Measurements from ENCODE around the gene SMYD5. TPM values are rescaled to one million over a fixed set of nuclear protein-coding genes. Genes with fewer than 3 reads are reported as not detected.
A peak's percentile ranks its signal among the peaks of the same experiment; 100 is the strongest.

The SMYD5 gene
- total and polyA plus RNA-seq, 2 donors (not counting 3 experiments of a cell fraction or from before 2014, with no cell fraction given), result 16.2 to 31.7 TPM

GRCh38 chr2:73233154-73233931 is 19.3 kb downstream of the SMYD5 start, which contains the start of gene PRADC1:
TSS of gene PRADC1 (minus strand) at chr2:73233239. CDS start at chr2:73233160, 79 bp downstream.
- peak within 1 kb of the TSS; percentile 94 for H2AFZ ChIP-seq (ENCODE audit: low read depth, low read length)
- no peaks in the 10 kb centered on the region for H3K27me3 ChIP-seq (ENCODE audit: control insufficient read depth in 2 of 2, insufficient read depth in 2 of 2, low read length in 2 of 2)
- POLR2A ChIA-PET, result interaction anchor here (1.1 kb wide), 1 partner anchor 20 kb away, joined by 3 read pairs; the partner anchor contains the start of gene SMYD5
- peak; percentile 100 for DNase-seq (ENCODE audit: low read depth, low spot score)
- H3K9ac ChIP-seq (replicated peaks; ENCODE audit: extremely low read depth, insufficient read depth, low read length), result peak within 1 kb of the TSS; percentile 85
- peak within 1 kb of the TSS; percentile 97 for H3K4me2 ChIP-seq (ENCODE audit: insufficient read depth, low read length)
- intact Hi-C loops (cut with micrococcal nuclease) (loop anchor here (1.0 to 5.0 kb wide), 3 partner anchors 19 to 904 kb away; partner anchors contain the start of genes SFXN5 and SMYD5), dilution Hi-C loops (cut with MboI; ENCODE audit: extremely low pct_ligation_motif_present, low sequenced_read_pairs) (no loop called here)
- H3K4me3 ChIP-seq (replicated peaks in 1 of 3; ENCODE audit: insufficient read depth in 1 of 3, low read depth in 1 of 3, low read length in 3 of 3), result peak within 1 kb of the TSS; percentile 76 to 90 (median 85)
- H3K4me1 ChIP-seq (ENCODE audit: control insufficient read depth, extremely low read depth, insufficient read depth, low read length), result peaks cover 21% of the 10 kb centered on the region
- CTCF ChIA-PET, result interaction anchor here (0.8 to 2.8 kb wide), 7 partner anchors 9 to 1934 kb away, joined by 3 to 19 read pairs (median 3); no protein-coding TSS in a partner anchor
- peaks cover 42% of the 10 kb centered on the region for H3K79me2 ChIP-seq (ENCODE audit: control insufficient read depth, insufficient read depth, low read length)
- no peaks in the 10 kb centered on the region for H3K9me1 ChIP-seq (replicated peaks; ENCODE audit: control insufficient read depth, extremely low read depth, insufficient read depth, low read length)
- no peaks in the 10 kb centered on the region for H3K9me3 ChIP-seq (replicated peaks; ENCODE audit: control insufficient read depth, insufficient read depth, low read length)
- FAIRE-seq, result peak; percentile 100
- peak within 1 kb of the TSS; percentile 84 for H3K27ac ChIP-seq (ENCODE audit: insufficient read depth, low read depth, low read length)
- TF ChIP-seq JUN (IDR thresholded peaks at IDR 0.05; ENCODE audit: borderline replicate concordance, insufficient read depth, insufficient read length, low read depth) (no peak), POLR2AphosphoS5 (IDR thresholded peaks at IDR 0.05; ENCODE audit: insufficient read depth, low read depth, low read length) (peak; percentile 54)
- H3K36me3 ChIP-seq (ENCODE audit: control insufficient read depth in 2 of 2, extremely low read depth in 1 of 2, insufficient read depth in 2 of 2, low read length in 2 of 2), result peaks cover under 1 to 3% of the 10 kb centered on the region in 2 experiments
- no TSS peak for BruUV-seq (replicated peaks)
- H4K20me1 ChIP-seq (replicated peaks; ENCODE audit: control insufficient read depth, extremely low read depth, insufficient read depth, low read length), result no peaks in the 10 kb centered on the region

- POLR2A ChIA-PET, result interaction anchor here (0.8 to 1.2 kb wide), 2 partner anchors 8 to 17 kb away, joined by 3 to 5 read pairs; no protein-coding TSS in a partner anchor
- Histone ChIP-seq H3K4me1 (ENCODE audit: control insufficient read depth, extremely low read depth, insufficient read depth, low read length) (peaks cover 26% of the 10 kb centered on the region), H3K27ac (ENCODE audit: insufficient read depth, low read depth, low read length) (peak within 1 kb of the TSS; percentile 84), H3K9me1 (replicated peaks; ENCODE audit: control insufficient read depth, extremely low read depth, insufficient read depth, low read length) (no peaks in the 10 kb centered on the region), H3K79me2 (ENCODE audit: control insufficient read depth, insufficient read depth, low read length) (peaks cover 51% of the 10 kb centered on the region), H3K9me3 (replicated peaks; ENCODE audit: control insufficient read depth, insufficient read depth, low read length) (no peaks in the 10 kb centered on the region), H4K20me1 (replicated peaks; ENCODE audit: control insufficient read depth, extremely low read depth, insufficient read depth, low read length) (no peaks in the 10 kb centered on the region), H2AFZ (ENCODE audit: low read depth, low read length) (peak within 1 kb of the TSS; percentile 94), H3K9ac (replicated peaks; ENCODE audit: extremely low read depth, insufficient read depth, low read length) (peak within 1 kb of the TSS; percentile 85), H3K36me3 (ENCODE audit: control insufficient read depth in 2 of 2, extremely low read depth in 1 of 2, insufficient read depth in 2 of 2, low read length in 2 of 2) (peaks cover 0 to 3% of the 10 kb centered on the region in 2 experiments), H3K4me2 (ENCODE audit: insufficient read depth, low read length) (peak within 1 kb of the TSS; percentile 97), H3K27me3 (ENCODE audit: control insufficient read depth in 2 of 2, insufficient read depth in 2 of 2, low read length in 2 of 2) (no peaks in the 10 kb centered on the region), H3K4me3 (replicated peaks in 1 of 3; ENCODE audit: insufficient read depth in 1 of 3, low read depth in 1 of 3, low read length in 3 of 3) (peak within 1 kb of the TSS; percentile 76 to 90 (median 85))
- BruUV-seq (replicated peaks), result TSS peak; percentile 55
- FAIRE-seq, result peak; percentile 94
- peak; percentile 91 for DNase-seq (ENCODE audit: low read depth, low spot score)
- dilution Hi-C loops (cut with MboI; ENCODE audit: extremely low pct_ligation_motif_present, low sequenced_read_pairs), result no loop called here
- TF ChIP-seq JUN (IDR thresholded peaks at IDR 0.05; ENCODE audit: borderline replicate concordance, insufficient read depth, insufficient read length, low read depth), result no peak
- TF ChIP-seq MYC (IDR thresholded peaks at IDR 0.05; ENCODE audit: low read depth, low read length), result no peak
- TF ChIP-seq POLR2AphosphoS5 (IDR thresholded peaks at IDR 0.05; ENCODE audit: insufficient read depth, low read depth, low read length), result peak; percentile 98
- TF ChIP-seq EZH2 (IDR thresholded peaks at IDR 0.05; ENCODE audit: borderline replicate concordance, low read depth, low read length, severe bottlenecking), result no peak
- no peak for TF ChIP-seq MAX (IDR thresholded peaks at IDR 0.05; ENCODE audit: insufficient read depth, insufficient read length)
- no peak for TF ChIP-seq FOS (IDR thresholded peaks at IDR 0.05; ENCODE audit: borderline replicate concordance, insufficient read depth, low read length)
- no peak for TF ChIP-seq GATA2 (IDR thresholded peaks at IDR 0.05; ENCODE audit: insufficient read depth, insufficient read length, low read depth, low read length)
- no peak for TF ChIP-seq CTCF (IDR thresholded peaks at IDR 0.05; ENCODE audit: extremely low read depth in 1 of 2, insufficient read depth in 1 of 2, low read depth in 1 of 2, low read length in 2 of 2)
- peak; percentile 96 for TF ChIP-seq POLR2A (IDR thresholded peaks at IDR 0.05; ENCODE audit: low read depth, low read length)
- intact Hi-C loops (cut with micrococcal nuclease), result loop anchor here (1.0 to 5.0 kb wide), 4 partner anchors 20 to 903 kb away; partner anchors contain the start of genes SFXN5 and SMYD5
- CTCF ChIA-PET, result interaction anchor here (0.8 to 2.8 kb wide), 4 partner anchors 9 to 260 kb away, joined by 3 to 19 read pairs (median 6); no protein-coding TSS in a partner anchor
These were observed 20.1 kb downstream of the SMYD5 start, which contains the start of gene CCT7 for GRCh38 chr2:73233932-73234832. TSS of gene CCT7 (plus strand) at chr2:73234308. CDS start at chr2:73234379, 71 bp downstream.
